Stimulated activated naive CD8-positive, alpha-beta T cell treated with anti-CD3 and anti-CD28 coated beads, Interleukin-15, Interleukin-2, amounts not matched to agents 100 ng/mL and 50 ng/mL, for 24 hours (primary cell): Measurements from ENCODE around the gene PPIC.
A peak's percentile ranks its signal among the peaks of the same experiment; 100 is the strongest.

Experiments used
- H3K27ac Mint-ChIP-seq: one replicate; pipeline ENCODE4 v1.8.0; 2021; ENCODE audit warnings: mild to moderate bottlenecking, mixed read lengths
- H3K27me3 Mint-ChIP-seq: one replicate; pipeline ENCODE4 v1.8.0; 2021; ENCODE audit warnings: mixed read lengths
- H3K36me3 Mint-ChIP-seq: one replicate; pipeline ENCODE4 v1.8.0; 2021; ENCODE audit warnings: low read depth, mixed read lengths
- H3K4me1 Mint-ChIP-seq: one replicate; pipeline ENCODE4 v1.8.0; 2021; ENCODE audit warnings: low read depth, mixed read lengths
- H3K4me3 Mint-ChIP-seq: one replicate; pipeline ENCODE4 v1.8.0; 2021; ENCODE audit warnings: mild to moderate bottlenecking, mixed read lengths
- H3K9me3 Mint-ChIP-seq: one replicate; pipeline ENCODE4 v1.8.0; 2021; ENCODE audit warnings: mixed read lengths

Gene PPIC

GRCh38 chr5:123037104-123037418, 536 bp upstream of the PPIC start:
- Mint-ChIP-seq H3K4me1 (peaks cover 8% of the 10 kb centered on the region), H3K36me3 (no peaks in the 10 kb centered on the region), H3K27me3 (peaks cover 68% of the 10 kb centered on the region), H3K27ac (no peak overlapping the region), H3K4me3 (peak overlapping the region; percentile 49), H3K9me3 (no peaks in the 10 kb centered on the region)

- H3K27me3 Mint-ChIP-seq, result peaks cover 75% of the 10 kb centered on the region
- no peaks in the 10 kb centered on the region for H3K36me3 Mint-ChIP-seq
- no peak overlapping the region for H3K27ac Mint-ChIP-seq
- H3K4me3 Mint-ChIP-seq, result peak overlapping the region; percentile 57
- peaks cover 8% of the 10 kb centered on the region for H3K4me1 Mint-ChIP-seq
- H3K9me3 Mint-ChIP-seq, result no peaks in the 10 kb centered on the region
These were observed 571 bp downstream of the PPIC start for GRCh38 chr5:123035918-123036390.

GRCh38 chr5:123035360-123035917, 1.1 kb downstream of the PPIC start:
- H3K9me3 Mint-ChIP-seq, result no peaks in the 10 kb centered on the region
- peak overlapping the region; percentile 57 for H3K4me3 Mint-ChIP-seq
- peaks cover 8% of the 10 kb centered on the region for H3K4me1 Mint-ChIP-seq
- no peak overlapping the region for H3K27ac Mint-ChIP-seq
- peaks cover 80% of the 10 kb centered on the region for H3K27me3 Mint-ChIP-seq
- no peaks in the 10 kb centered on the region for H3K36me3 Mint-ChIP-seq

GRCh38 chr5:123033157-123033671, 3.3 kb downstream of the PPIC start:
- Mint-ChIP-seq H3K9me3 (no peaks in the 10 kb centered on the region), H3K4me3 (no peak overlapping the region), H3K27me3 (peaks cover 61% of the 10 kb centered on the region), H3K36me3 (no peaks in the 10 kb centered on the region), H3K4me1 (peaks cover 8% of the 10 kb centered on the region), H3K27ac (no peak overlapping the region)

- no peak overlapping the region for H3K4me3 Mint-ChIP-seq
- H3K36me3 Mint-ChIP-seq, result no peaks in the 10 kb centered on the region
- H3K4me1 Mint-ChIP-seq, result no peaks in the 10 kb centered on the region
- no peak overlapping the region for H3K27ac Mint-ChIP-seq
- peaks cover 31% of the 10 kb centered on the region for H3K27me3 Mint-ChIP-seq
- no peaks in the 10 kb centered on the region for H3K9me3 Mint-ChIP-seq
These were observed 8.3 kb downstream of the PPIC start for GRCh38 chr5:123028222-123028621.

GRCh38 chr5:123014689-123015088, 21.8 kb downstream of the PPIC start:
- H3K27me3 Mint-ChIP-seq, result no peaks in the 10 kb centered on the region
- no peak overlapping the region for H3K4me3 Mint-ChIP-seq
- H3K9me3 Mint-ChIP-seq, result no peaks in the 10 kb centered on the region
- no peaks in the 10 kb centered on the region for H3K4me1 Mint-ChIP-seq
- H3K27ac Mint-ChIP-seq, result no peak overlapping the region
- no peaks in the 10 kb centered on the region for H3K36me3 Mint-ChIP-seq

GRCh38 chr5:123012321-123012720, 24.2 kb downstream of the PPIC start:
- no peaks in the 10 kb centered on the region for H3K9me3 Mint-ChIP-seq
- no peaks in the 10 kb centered on the region for H3K27me3 Mint-ChIP-seq
- H3K4me1 Mint-ChIP-seq, result no peaks in the 10 kb centered on the region
- no peak overlapping the region for H3K27ac Mint-ChIP-seq
- no peak overlapping the region for H3K4me3 Mint-ChIP-seq
- no peaks in the 10 kb centered on the region for H3K36me3 Mint-ChIP-seq

GRCh38 chr5:123007754-123008153, 28.8 kb downstream of the PPIC start:
- H3K27ac Mint-ChIP-seq, result no peak overlapping the region
- H3K27me3 Mint-ChIP-seq, result no peaks in the 10 kb centered on the region
- H3K4me1 Mint-ChIP-seq, result no peaks in the 10 kb centered on the region
- no peaks in the 10 kb centered on the region for H3K36me3 Mint-ChIP-seq
- no peak overlapping the region for H3K4me3 Mint-ChIP-seq
- H3K9me3 Mint-ChIP-seq, result no peaks in the 10 kb centered on the region

- H3K4me1 Mint-ChIP-seq, result no peaks in the 10 kb centered on the region
- H3K9me3 Mint-ChIP-seq, result no peaks in the 10 kb centered on the region
- H3K4me3 Mint-ChIP-seq, result no peak overlapping the region
- no peaks in the 10 kb centered on the region for H3K27me3 Mint-ChIP-seq
- no peak overlapping the region for H3K27ac Mint-ChIP-seq
- no peaks in the 10 kb centered on the region for H3K36me3 Mint-ChIP-seq
These were observed 29.3 kb downstream of the PPIC start for GRCh38 chr5:123007182-123007581.

GRCh38 chr5:123001808-123002207, 34.7 kb downstream of the PPIC start:
- no peaks in the 10 kb centered on the region for H3K4me1 Mint-ChIP-seq
- no peak overlapping the region for H3K27ac Mint-ChIP-seq
- no peaks in the 10 kb centered on the region for H3K9me3 Mint-ChIP-seq
- H3K36me3 Mint-ChIP-seq, result no peaks in the 10 kb centered on the region
- peaks cover 4% of the 10 kb centered on the region for H3K27me3 Mint-ChIP-seq
- H3K4me3 Mint-ChIP-seq, result no peak overlapping the region

GRCh38 chr5:123000731-123001130, 35.8 kb downstream of the PPIC start:
- no peak overlapping the region for H3K27ac Mint-ChIP-seq
- no peaks in the 10 kb centered on the region for H3K36me3 Mint-ChIP-seq
- H3K27me3 Mint-ChIP-seq, result peaks cover 4% of the 10 kb centered on the region
- no peak overlapping the region for H3K4me3 Mint-ChIP-seq
- H3K4me1 Mint-ChIP-seq, result no peaks in the 10 kb centered on the region
- H3K9me3 Mint-ChIP-seq, result no peaks in the 10 kb centered on the region

- no peaks in the 10 kb centered on the region for H3K4me1 Mint-ChIP-seq
- no peak overlapping the region for H3K4me3 Mint-ChIP-seq
- H3K27ac Mint-ChIP-seq, result no peak overlapping the region
- peaks cover 4% of the 10 kb centered on the region for H3K27me3 Mint-ChIP-seq
- H3K9me3 Mint-ChIP-seq, result no peaks in the 10 kb centered on the region
- H3K36me3 Mint-ChIP-seq, result no peaks in the 10 kb centered on the region
These were observed 36.5 kb downstream of the PPIC start for GRCh38 chr5:122999947-123000563.

GRCh38 chr5:122997294-122997693, 39.2 kb downstream of the PPIC start:
- Mint-ChIP-seq H3K9me3 (no peaks in the 10 kb centered on the region), H3K4me3 (no peak overlapping the region), H3K27me3 (peaks cover 6% of the 10 kb centered on the region), H3K27ac (no peak overlapping the region), H3K36me3 (no peaks in the 10 kb centered on the region), H3K4me1 (no peaks in the 10 kb centered on the region)

GRCh38 chr5:122996091-122996490, 40.4 kb downstream of the PPIC start:
- Mint-ChIP-seq H3K36me3 (no peaks in the 10 kb centered on the region), H3K9me3 (no peaks in the 10 kb centered on the region), H3K4me3 (no peak overlapping the region), H3K27me3 (peaks cover 7% of the 10 kb centered on the region), H3K27ac (no peak overlapping the region), H3K4me1 (no peaks in the 10 kb centered on the region)

GRCh38 chr5:122985954-122986721, 50.4 kb downstream of the PPIC start:
- Mint-ChIP-seq H3K9me3 (no peaks in the 10 kb centered on the region), H3K27me3 (no peaks in the 10 kb centered on the region), H3K27ac (no peak overlapping the region), H3K4me1 (no peaks in the 10 kb centered on the region), H3K36me3 (no peaks in the 10 kb centered on the region), H3K4me3 (no peak overlapping the region)
